Measurements from ENCODE around the gene GALNT11.

GALNT11 gene

DNA sequence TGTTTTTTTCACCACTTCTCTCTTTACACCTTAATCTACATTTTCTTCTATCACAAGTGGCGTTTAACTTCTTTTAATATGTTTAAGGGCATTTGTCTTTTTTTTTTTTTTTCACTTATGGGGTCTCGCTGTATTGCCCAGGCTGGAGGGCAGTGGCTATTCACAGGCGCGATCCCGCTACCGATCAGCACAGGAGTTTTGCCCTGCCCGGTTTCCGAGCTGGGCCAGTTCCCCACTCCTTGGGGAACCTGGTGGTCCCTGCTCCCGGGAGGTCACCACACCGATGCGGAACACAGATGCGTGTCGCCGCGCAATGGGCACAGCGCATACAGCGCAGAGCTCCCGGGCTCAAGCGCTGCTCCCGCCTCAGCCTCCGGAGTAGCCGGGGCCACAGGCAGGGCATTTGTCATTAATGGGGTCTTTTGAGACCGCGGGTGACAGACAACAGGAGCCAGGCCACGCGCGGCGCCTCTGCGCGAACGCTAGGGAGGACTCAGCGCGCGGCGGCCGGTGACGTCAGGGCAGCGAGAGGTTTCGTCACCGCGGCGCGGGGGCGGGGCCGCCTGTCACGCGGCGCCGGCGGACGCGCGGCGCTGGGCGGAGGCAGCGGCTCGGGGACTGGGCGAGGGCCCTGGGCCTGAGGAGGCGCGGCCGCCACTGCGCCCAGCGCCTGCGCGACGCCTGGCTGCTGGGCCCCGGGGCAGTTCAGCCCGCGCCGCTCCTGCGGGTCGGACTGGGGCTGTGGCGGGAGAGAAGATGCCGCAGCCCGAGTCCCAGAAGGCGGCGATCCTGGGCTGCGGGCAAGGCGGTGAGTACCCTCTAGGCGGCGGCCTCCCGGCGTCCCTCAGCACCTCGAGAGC lies at the start of gene GALNT11:
GALNT11 (plus strand) TSS at position 598 of the 860 bp plus-strand sequence. CDS start 68,554 bp downstream, outside the sequence.
- H3K4me3 ChIP-seq (replicated peaks in 1 of 2; ENCODE audit: low read depth in 2 of 2, low read length in 2 of 2) = peak within 1 kb of the TSS; percentile 85 to 86
- peak; percentile 78 to 88 for DNase-seq (ENCODE audit: low read depth in 2 of 2)
- TF ChIP-seq, protein P1, sequence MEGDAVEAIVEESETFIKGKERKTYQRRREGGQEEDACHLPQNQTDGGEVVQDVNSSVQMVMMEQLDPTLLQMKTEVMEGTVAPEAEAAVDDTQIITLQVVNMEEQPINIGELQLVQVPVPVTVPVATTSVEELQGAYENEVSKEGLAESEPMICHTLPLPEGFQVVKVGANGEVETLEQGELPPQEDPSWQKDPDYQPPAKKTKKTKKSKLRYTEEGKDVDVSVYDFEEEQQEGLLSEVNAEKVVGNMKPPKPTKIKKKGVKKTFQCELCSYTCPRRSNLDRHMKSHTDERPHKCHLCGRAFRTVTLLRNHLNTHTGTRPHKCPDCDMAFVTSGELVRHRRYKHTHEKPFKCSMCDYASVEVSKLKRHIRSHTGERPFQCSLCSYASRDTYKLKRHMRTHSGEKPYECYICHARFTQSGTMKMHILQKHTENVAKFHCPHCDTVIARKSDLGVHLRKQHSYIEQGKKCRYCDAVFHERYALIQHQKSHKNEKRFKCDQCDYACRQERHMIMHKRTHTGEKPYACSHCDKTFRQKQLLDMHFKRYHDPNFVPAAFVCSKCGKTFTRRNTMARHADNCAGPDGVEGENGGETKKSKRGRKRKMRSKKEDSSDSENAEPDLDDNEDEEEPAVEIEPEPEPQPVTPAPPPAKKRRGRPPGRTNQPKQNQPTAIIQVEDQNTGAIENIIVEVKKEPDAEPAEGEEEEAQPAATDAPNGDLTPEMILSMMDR (IDR thresholded peaks at IDR 0.05; ENCODE audit: low read depth, low read length) = peak; percentile 32

DNA sequence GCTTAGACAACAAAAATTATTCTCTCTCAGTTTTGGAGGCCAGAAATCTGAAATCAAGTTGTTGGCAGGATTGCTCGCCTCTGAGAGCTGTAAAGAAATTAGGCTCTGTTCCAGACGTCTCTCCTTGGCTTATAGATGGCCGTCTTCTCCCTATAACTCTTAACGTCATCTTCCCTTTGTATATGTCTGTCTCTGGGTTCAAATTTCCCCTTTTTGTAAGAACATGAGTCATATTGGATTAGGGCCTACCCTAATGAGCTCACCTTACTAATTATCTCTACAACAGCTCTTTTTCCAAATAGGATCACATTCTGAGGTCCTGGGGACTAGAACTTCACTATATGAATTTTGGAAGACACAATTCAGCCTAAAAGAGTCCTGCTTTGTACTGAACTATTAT lies 46.9 kb upstream of the GALNT11 start:
- no peak overlapping the region for H3K4me3 ChIP-seq (replicated peaks in 1 of 2; ENCODE audit: low read depth in 2 of 2, low read length in 2 of 2)
- TF ChIP-seq, protein P1 (IDR thresholded peaks at IDR 0.05; ENCODE audit: low read depth, low read length) = no peak
- no peak for DNase-seq (ENCODE audit: low read depth in 2 of 2)

DNA sequence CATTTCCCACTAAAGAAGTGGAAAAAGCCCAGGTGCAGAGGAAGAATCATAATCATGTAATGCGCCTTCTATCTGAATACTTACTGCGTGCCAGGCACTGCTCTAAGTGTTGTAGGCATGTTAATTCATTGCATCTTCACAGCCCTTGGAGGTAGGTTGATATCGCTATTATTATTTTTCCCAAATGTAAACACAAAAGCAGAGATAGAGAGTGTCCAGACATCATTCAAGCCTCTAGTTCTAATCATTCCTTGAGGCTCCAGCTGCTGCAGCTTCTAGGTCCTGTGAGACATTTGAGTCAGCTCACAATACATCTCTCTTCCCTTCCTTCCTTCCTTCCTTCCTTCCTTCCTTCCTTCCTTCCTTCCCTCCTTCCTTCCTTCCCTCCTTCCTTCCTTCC lies 44.3 kb upstream of the GALNT11 start:
- DNase-seq (ENCODE audit: low read depth in 2 of 2) = no peak
- TF ChIP-seq, protein P1 (IDR thresholded peaks at IDR 0.05; ENCODE audit: low read depth, low read length) = no peak
- no peak overlapping the region for H3K4me3 ChIP-seq (replicated peaks in 1 of 2; ENCODE audit: low read depth in 2 of 2, low read length in 2 of 2)

DNA sequence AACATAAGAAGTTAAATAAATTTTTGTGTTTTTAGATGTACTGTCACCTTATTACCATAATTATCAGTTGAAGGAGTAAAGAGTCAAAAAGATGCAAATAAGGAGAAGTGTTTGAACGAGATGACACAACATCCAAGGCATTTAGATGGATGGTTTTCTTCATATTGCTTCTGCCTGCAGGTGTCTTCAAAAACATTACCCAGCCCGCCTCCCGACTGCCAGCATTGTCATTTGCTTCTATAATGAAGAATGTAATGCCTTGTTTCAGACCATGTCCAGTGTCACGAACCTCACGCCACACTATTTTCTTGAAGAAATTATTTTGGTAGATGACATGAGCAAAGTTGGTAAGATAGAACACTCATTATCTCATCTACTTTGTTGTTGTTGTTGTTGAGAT lies 42.7 kb upstream of the GALNT11 start:
- no peak for DNase-seq (ENCODE audit: low read depth in 2 of 2)
- TF ChIP-seq, protein P1 (IDR thresholded peaks at IDR 0.05; ENCODE audit: low read depth, low read length) = no peak
- H3K4me3 ChIP-seq (replicated peaks in 1 of 2; ENCODE audit: low read depth in 2 of 2, low read length in 2 of 2) = no peak overlapping the region

DNA sequence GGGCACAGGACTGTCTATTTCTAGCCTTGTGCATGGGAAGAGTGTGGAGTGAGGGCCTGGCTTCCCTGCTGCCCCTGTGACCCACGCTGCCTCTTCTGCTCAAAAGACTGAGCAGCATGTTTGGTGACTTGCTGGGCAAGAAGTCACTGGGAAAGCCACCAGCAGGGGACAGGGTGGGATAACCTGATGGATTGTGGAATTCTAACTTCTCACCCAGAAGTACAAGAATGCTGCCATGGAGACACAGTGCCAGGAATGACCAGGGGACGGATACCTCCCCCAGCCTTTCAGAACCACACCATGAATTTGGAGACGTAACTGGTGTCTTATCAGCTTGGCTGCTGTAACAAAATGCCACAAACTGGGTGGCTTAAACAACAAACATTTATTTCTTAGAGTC lies 40.9 kb upstream of the GALNT11 start:
- DNase-seq (ENCODE audit: low read depth in 2 of 2) = no peak
- TF ChIP-seq, protein P1 (IDR thresholded peaks at IDR 0.05; ENCODE audit: low read depth, low read length) = no peak
- no peak overlapping the region for H3K4me3 ChIP-seq (replicated peaks in 1 of 2; ENCODE audit: low read depth in 2 of 2, low read length in 2 of 2)

DNA sequence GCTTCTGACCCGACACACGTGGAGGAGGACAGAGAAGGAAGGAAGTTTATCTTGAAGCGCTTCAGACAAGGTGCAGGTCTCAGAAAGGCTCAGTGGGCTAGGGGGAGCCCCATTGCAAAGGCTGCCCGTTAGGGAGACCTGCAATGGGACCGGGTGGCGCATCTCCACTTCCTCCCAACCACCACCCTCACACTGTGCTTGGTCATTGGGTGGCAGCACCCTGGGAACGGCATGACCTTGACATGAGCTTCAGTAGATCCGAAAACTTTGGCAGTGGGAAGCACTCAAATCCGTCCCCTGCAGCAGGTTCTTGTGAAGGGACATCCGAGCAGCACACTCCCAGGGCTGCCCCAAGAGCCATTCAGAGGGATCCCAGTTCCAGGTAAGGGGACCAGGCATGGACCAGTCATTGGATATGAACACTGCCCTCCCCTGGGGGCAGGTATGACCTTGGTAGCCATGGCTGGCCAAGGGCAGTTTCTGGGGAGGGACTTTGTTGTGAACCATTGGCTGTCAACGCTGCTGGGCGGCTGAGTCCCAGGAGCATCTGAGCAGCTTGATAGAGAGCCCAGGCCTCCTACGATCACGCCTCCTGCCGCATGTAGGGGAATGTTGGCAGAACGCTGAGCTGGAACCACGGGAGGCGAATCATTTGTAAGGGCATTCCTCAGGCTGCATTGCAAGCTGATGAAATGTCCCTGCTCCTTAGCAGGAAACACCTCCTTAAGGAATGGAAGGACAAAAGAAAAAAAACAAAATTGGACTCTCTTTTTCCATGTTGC lies 37.5 kb upstream of the GALNT11 start:
- TF ChIP-seq, protein P1 (IDR thresholded peaks at IDR 0.05; ENCODE audit: low read depth, low read length) = no peak
- DNase-seq (ENCODE audit: low read depth in 2 of 2) = peak; percentile 53 to 76
- H3K4me3 ChIP-seq (replicated peaks in 1 of 2; ENCODE audit: low read depth in 2 of 2, low read length in 2 of 2) = no peak overlapping the region
